OCI-LY7 (cell line): ENCODE data around the gene RAB35. TPM values are rescaled to one million over a fixed set of nuclear protein-coding genes. Genes with fewer than 3 reads are reported as not detected.

Source experiments
- BruUV-seq: library from RNA; stranded (reverse); fragments of 400-500 nt; replicated peaks from 2 replicates; lab custom pipeline; 2021; lab: Mats Ljungman, UMichigan
- CTCF ChIA-PET: fragments of 300-600 bp; sonication (Branson Sonifier 250); formaldehyde crosslinking; loops from one replicate; lab custom pipeline; 2022; ENCODE audit warnings: antibody characterized with exemption; ENCODE audit not compliant: unreplicated experiment; lab: Charles Lee
- POLR2A ChIA-PET: fragments of 300-600 bp; sonication (Branson Sonifier 250); formaldehyde crosslinking; loops from one replicate; lab custom pipeline; 2022; ENCODE audit warnings: antibody characterized with exemption; lab: Charles Lee
- DNase-seq: peaks from one replicate; pipeline ENCODE4 v3.0.0-alpha.2; 2015; ENCODE audit warnings: low spot score
- H2AFZ ChIP-seq: fragments of 200-600 bp; sonication (generic), shearing (Covaris generic); 2 replicates; pipeline ENCODE4 v1.6.1; 2014; ENCODE audit warnings: mild to moderate bottlenecking, antibody characterized with exemption, low read length, moderate library complexity
- H3K27ac ChIP-seq: fragments of 200-600 bp; sonication (generic); 2 replicates; pipeline ENCODE4 v1.5.1; 2014; ENCODE audit warnings: mixed run types, low read depth, mild to moderate bottlenecking, moderate library complexity, low read length, inconsistent platforms; ENCODE audit not compliant: poor library complexity, severe bottlenecking
- H3K36me3 ChIP-seq: fragments of 200-600 bp; sonication (generic); 2 replicates; pipeline ENCODE4 v1.6.1; 2014; ENCODE audit warnings: mild to moderate bottlenecking, antibody characterized with exemption, low read length, moderate library complexity, mixed read lengths; ENCODE audit not compliant: insufficient read depth
- H3K4me1 ChIP-seq: fragments of 200-600 bp; sonication (generic); 2 replicates; pipeline ENCODE4 v1.5.1; 2014; ENCODE audit warnings: mild to moderate bottlenecking, low read length; ENCODE audit not compliant: insufficient read depth, poor library complexity, severe bottlenecking
- H3K4me2 ChIP-seq: fragments of 200-600 bp; sonication (generic); 2 replicates; pipeline ENCODE4 v1.6.1; 2014; ENCODE audit warnings: mild to moderate bottlenecking, low read length
- H3K4me3 ChIP-seq: fragments of 200-600 bp; sonication (generic); 2 replicates; pipeline ENCODE4 v1.5.1; 2014; ENCODE audit warnings: mild to moderate bottlenecking, low read depth, low read length; ENCODE audit not compliant: poor library complexity, severe bottlenecking
- H3K79me2 ChIP-seq: fragments of 200-600 bp; sonication (generic); 2 replicates; pipeline ENCODE4 v1.6.1; 2016; ENCODE audit warnings: low read depth, mild to moderate bottlenecking, low read length, moderate library complexity, mixed read lengths; ENCODE audit not compliant: insufficient read depth
- H3K9me2 ChIP-seq: fragments of 200-600 bp; sonication (generic); 2 replicates; pipeline ENCODE4 v1.6.1; 2016; ENCODE audit warnings: mild to moderate bottlenecking, low read length, mixed read lengths; ENCODE audit not compliant: insufficient read depth
- H3K9me3 ChIP-seq: fragments of 200-600 bp; sonication (generic); 2 replicates; pipeline ENCODE4 v1.6.1; 2014; ENCODE audit warnings: mild to moderate bottlenecking, mixed run types, low read length, mixed read lengths
- H4K20me1 ChIP-seq: fragments of 200-600 bp; sonication (generic); 2 replicates; pipeline ENCODE4 v1.6.1; 2014; ENCODE audit warnings: mild to moderate bottlenecking, antibody characterized with exemption, low read length, moderate library complexity, mixed read lengths; ENCODE audit not compliant: insufficient read depth
- EZH2phosphoT487 ChIP-seq: fragments of 200-600 bp; sonication (generic); IDR thresholded peaks from 2 replicates; pipeline ENCODE4 v1.6.1; 2018; ENCODE audit warnings: low read depth, borderline replicate concordance, mild to moderate bottlenecking, mixed run types, antibody characterized with exemption, low read length, moderate library complexity, mixed read lengths
- intact Hi-C: fragments of 100-400 bp; cut with micrococcal nuclease; formaldehyde crosslinking; loops from one replicate; pipeline ENCODE4 v1.10.0; 2022; ENCODE audit not compliant: unreplicated experiment
- total RNA-seq, 2 experiments: library from RNA; depleted of rRNA in 1 of 2; stranded (reverse); fragments of >200 nt in 1 of 2; shearing (Covaris generic) in 1 of 2; gene quantifications; 2 replicates each; pipeline ENCODE4 v1.2.3, GENCODE V29; 2014 to 2022
- TF ChIP-seq, protein P1 (sequence below): fragments of 200-600 bp; sonication (generic); conservative IDR thresholded peaks from 2 replicates; pipeline ENCODE4 v1.5.1; 2014; ENCODE audit warnings: mild to moderate bottlenecking, antibody characterized with exemption, low read length, moderate library complexity, mixed read lengths

RAB35 gene
- total RNA-seq, 2 experiments from 2014 or later = 42.2 to 85.9 TPM

DNA sequence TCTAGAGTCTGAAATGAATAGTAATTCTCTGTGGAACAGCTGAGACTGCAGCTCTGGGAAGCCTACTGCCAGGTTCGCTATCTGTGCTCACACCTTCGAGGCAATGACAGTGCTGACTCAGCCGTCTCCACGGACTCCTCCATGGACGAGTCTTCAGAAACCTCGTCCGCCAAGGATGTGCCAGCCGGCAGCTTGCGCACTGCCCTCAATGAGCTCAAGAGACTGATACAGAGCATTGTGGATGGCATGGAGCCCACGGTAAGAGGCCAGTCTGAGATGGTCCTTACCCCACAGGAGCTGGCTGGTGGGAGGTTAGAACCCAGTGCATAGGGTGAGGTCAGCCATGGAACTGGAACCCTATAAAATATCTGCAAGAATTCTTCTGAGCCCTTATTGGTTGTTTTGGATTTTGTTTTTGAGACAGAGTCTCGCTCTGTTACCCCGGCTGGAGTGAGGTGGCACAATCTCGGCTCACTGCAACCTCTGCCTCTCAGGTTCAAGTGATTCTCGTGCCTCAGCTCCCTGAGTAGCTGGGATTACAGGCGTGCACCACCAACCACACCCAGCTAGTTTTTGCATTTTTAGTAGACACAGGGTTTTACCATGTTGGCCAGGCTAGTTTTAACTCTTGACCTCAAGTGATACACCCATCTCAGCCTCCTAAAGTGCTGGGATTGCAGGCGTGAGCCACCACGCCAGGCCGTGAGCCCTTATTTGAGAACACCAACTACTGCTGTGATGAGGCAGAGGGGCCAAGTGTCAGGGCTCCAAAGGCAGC lies 43.9 kb downstream of the RAB35 start:
- Histone ChIP-seq H4K20me1 (no peaks in the 10 kb centered on the region), H2AFZ (no peak overlapping the region), H3K4me1 (no peaks in the 10 kb centered on the region), H3K9me2 (no peaks in the 10 kb centered on the region), H3K36me3 (peaks cover 17% of the 10 kb centered on the region), H3K9me3 (no peaks in the 10 kb centered on the region), H3K79me2 (no peaks in the 10 kb centered on the region), H3K4me2 (no peak overlapping the region), H3K27ac (no peak overlapping the region), H3K4me3 (no peak overlapping the region)
- TF ChIP-seq EZH2phosphoT487 = no peak
- TF ChIP-seq, protein P1, sequence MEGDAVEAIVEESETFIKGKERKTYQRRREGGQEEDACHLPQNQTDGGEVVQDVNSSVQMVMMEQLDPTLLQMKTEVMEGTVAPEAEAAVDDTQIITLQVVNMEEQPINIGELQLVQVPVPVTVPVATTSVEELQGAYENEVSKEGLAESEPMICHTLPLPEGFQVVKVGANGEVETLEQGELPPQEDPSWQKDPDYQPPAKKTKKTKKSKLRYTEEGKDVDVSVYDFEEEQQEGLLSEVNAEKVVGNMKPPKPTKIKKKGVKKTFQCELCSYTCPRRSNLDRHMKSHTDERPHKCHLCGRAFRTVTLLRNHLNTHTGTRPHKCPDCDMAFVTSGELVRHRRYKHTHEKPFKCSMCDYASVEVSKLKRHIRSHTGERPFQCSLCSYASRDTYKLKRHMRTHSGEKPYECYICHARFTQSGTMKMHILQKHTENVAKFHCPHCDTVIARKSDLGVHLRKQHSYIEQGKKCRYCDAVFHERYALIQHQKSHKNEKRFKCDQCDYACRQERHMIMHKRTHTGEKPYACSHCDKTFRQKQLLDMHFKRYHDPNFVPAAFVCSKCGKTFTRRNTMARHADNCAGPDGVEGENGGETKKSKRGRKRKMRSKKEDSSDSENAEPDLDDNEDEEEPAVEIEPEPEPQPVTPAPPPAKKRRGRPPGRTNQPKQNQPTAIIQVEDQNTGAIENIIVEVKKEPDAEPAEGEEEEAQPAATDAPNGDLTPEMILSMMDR = no peak
- no TSS peak for BruUV-seq
- ChIA-PET CTCF (interaction anchor here (0.6 kb wide), 1 partner anchor 65 kb away, joined by 3 read pairs; no protein-coding TSS in a partner anchor), POLR2A (interaction anchor here (0.5 to 1.4 kb wide), 3 partner anchors 13 to 177 kb away, joined by 3 to 5 read pairs (median 5); no protein-coding TSS in a partner anchor)
- no peak for DNase-seq
- intact Hi-C loops = no loop called here

DNA sequence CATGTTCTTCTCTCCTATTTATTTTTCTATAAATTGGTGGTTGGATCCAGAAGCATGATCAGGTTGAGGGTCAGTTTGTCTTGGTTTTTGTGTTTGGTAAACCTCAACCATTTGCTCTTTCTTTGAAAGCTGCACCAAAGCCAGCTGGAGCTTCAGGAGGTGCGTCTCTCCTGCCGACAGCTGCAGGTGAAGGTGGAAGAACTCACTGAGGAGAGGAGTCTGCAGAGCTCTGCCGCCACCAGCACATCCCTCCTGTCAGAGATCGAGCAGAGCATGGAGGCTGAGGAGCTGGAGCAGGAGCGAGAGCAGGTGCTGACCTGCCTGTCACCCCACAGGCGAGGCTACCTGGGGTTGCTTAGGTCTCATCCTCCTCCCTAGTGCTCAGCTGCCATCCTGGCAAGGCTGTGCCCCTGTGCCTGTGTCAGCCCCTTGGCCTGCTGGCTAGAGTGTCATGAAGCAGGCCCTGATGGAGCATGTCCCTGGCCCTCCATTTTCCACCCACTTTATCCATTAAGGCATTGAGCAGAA lies 45.0 kb downstream of the RAB35 start:
- no TSS peak for BruUV-seq
- Histone ChIP-seq H3K4me3 (no peak overlapping the region), H3K36me3 (peaks cover 13% of the 10 kb centered on the region), H2AFZ (no peak overlapping the region), H3K4me1 (no peaks in the 10 kb centered on the region), H3K27ac (no peak overlapping the region), H4K20me1 (no peaks in the 10 kb centered on the region), H3K4me2 (no peak overlapping the region), H3K79me2 (no peaks in the 10 kb centered on the region), H3K9me3 (no peaks in the 10 kb centered on the region), H3K9me2 (no peaks in the 10 kb centered on the region)
- POLR2A ChIA-PET = interaction anchor here (0.5 to 0.7 kb wide), 2 partner anchors 103 to 178 kb away, joined by 3 to 5 read pairs; no protein-coding TSS in a partner anchor
- CTCF ChIA-PET = no interaction called here
- intact Hi-C loops = no loop called here
- no peak for DNase-seq
- TF ChIP-seq, protein P1 = no peak
- no peak for TF ChIP-seq EZH2phosphoT487

DNA sequence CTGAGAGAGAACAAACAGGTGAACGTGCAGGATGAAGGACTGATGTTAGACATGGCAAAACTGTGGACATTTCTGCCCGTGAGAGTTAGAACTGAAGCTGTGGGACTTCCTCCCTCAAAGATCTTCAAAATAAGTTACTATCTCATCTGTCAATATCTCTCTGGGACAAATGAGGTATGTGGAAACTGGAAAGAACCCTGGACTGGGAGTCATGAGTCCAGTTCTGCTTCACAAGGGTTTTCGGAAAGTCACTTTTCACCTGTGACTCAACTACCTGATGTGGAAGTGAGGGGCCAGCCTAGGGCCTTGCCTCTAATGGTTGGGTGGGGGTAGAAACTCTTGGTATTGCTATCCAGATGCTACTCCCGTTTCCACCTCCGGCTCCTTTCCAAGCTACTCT lies 47.3 kb downstream of the RAB35 start:
- no peak overlapping the region for H3K27ac ChIP-seq

More for the DNA sequence above, 47.3 kb downstream of the RAB35 start:
- Histone ChIP-seq H3K4me2 (no peak overlapping the region), H3K79me2 (no peaks in the 10 kb centered on the region), H3K9me2 (no peaks in the 10 kb centered on the region), H3K36me3 (peaks cover 14% of the 10 kb centered on the region), H4K20me1 (no peaks in the 10 kb centered on the region), H3K4me3 (no peak overlapping the region), H2AFZ (no peak overlapping the region), H3K9me3 (no peaks in the 10 kb centered on the region), H3K4me1 (no peaks in the 10 kb centered on the region)
- no peak for TF ChIP-seq EZH2phosphoT487
- TF ChIP-seq, protein P1 = no peak
- intact Hi-C loops = no loop called here
- POLR2A ChIA-PET = interaction anchor here (0.6 kb wide), 2 partner anchors 12 to 78 kb away, joined by 3 read pairs; no protein-coding TSS in a partner anchor
- DNase-seq = no peak
- BruUV-seq = no TSS peak
- CTCF ChIA-PET = no interaction called here
